ENCODE measurements around the gene PIK3AP1. TPM values are rescaled to one million over a fixed set of nuclear protein-coding genes. Genes with fewer than 3 reads are reported as not detected.

PIK3AP1 gene
- total RNA-seq, 1 donor from 2014 or later: 5.4 TPM

DNA sequence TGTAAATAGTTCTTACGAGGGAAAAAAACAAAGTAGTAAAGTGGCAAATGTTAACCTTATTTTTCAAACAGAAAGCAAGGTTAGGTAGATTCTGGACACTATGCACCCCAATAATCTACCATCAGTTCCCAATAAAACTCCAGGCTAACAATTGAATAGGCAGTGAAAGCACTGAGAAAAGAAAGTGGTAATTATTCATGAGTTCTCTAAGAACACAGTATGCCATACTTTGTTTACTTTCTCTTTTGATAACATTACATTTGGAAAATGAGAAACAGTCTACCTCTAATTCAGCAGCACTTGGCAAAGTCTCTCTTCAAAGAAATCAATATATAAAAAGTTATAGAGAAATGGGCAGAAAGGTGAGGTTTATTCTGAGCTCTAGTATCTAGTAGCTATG lies 151.9 kb downstream of the PIK3AP1 start:
- no peaks in the 10 kb centered on the region for H3K27me3 ChIP-seq (ENCODE audit: low read depth)
- DNase-seq: no peak
- H3K9me3 ChIP-seq (replicated peaks): no peaks in the 10 kb centered on the region
- no peak overlapping the region for H3K27ac ChIP-seq (replicated peaks)
- peaks cover 69% of the 10 kb centered on the region for H3K4me1 ChIP-seq
- intact Hi-C loops (cut with micrococcal nuclease): no loop called here
- peaks cover 8% of the 10 kb centered on the region for H3K36me3 ChIP-seq
- TF ChIP-seq, protein P1, sequence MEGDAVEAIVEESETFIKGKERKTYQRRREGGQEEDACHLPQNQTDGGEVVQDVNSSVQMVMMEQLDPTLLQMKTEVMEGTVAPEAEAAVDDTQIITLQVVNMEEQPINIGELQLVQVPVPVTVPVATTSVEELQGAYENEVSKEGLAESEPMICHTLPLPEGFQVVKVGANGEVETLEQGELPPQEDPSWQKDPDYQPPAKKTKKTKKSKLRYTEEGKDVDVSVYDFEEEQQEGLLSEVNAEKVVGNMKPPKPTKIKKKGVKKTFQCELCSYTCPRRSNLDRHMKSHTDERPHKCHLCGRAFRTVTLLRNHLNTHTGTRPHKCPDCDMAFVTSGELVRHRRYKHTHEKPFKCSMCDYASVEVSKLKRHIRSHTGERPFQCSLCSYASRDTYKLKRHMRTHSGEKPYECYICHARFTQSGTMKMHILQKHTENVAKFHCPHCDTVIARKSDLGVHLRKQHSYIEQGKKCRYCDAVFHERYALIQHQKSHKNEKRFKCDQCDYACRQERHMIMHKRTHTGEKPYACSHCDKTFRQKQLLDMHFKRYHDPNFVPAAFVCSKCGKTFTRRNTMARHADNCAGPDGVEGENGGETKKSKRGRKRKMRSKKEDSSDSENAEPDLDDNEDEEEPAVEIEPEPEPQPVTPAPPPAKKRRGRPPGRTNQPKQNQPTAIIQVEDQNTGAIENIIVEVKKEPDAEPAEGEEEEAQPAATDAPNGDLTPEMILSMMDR (IDR thresholded peaks at IDR 0.05; ENCODE audit: borderline replicate concordance): no peak
- H3K4me3 ChIP-seq: no peak overlapping the region

DNA sequence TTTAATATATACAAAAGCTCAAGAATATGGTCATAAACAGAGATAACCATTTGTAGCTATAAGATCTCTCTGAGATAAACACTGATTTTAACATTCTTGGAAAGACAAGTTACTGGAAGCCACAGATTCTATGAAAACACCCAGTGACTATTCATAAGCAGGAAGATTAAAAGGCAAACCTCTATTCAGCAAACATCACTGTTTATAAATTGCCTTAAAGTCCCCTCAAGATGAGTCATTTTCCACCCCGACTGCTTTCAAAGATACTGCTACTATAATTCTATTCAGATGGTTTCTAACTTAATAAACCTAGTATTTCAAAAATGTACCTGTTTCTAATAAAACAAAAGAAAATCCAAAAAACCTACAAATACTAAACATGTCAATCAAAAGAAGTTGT lies 154.5 kb downstream of the PIK3AP1 start:
- DNase-seq: no peak
- peaks cover 17% of the 10 kb centered on the region for H3K36me3 ChIP-seq
- peaks cover 54% of the 10 kb centered on the region for H3K4me1 ChIP-seq
- intact Hi-C loops (cut with micrococcal nuclease): no loop called here
- no peaks in the 10 kb centered on the region for H3K27me3 ChIP-seq (ENCODE audit: low read depth)
- TF ChIP-seq, protein P1 (IDR thresholded peaks at IDR 0.05; ENCODE audit: borderline replicate concordance): no peak
- H3K27ac ChIP-seq (replicated peaks): no peak overlapping the region
- no peaks in the 10 kb centered on the region for H3K9me3 ChIP-seq (replicated peaks)
- no peak overlapping the region for H3K4me3 ChIP-seq

DNA sequence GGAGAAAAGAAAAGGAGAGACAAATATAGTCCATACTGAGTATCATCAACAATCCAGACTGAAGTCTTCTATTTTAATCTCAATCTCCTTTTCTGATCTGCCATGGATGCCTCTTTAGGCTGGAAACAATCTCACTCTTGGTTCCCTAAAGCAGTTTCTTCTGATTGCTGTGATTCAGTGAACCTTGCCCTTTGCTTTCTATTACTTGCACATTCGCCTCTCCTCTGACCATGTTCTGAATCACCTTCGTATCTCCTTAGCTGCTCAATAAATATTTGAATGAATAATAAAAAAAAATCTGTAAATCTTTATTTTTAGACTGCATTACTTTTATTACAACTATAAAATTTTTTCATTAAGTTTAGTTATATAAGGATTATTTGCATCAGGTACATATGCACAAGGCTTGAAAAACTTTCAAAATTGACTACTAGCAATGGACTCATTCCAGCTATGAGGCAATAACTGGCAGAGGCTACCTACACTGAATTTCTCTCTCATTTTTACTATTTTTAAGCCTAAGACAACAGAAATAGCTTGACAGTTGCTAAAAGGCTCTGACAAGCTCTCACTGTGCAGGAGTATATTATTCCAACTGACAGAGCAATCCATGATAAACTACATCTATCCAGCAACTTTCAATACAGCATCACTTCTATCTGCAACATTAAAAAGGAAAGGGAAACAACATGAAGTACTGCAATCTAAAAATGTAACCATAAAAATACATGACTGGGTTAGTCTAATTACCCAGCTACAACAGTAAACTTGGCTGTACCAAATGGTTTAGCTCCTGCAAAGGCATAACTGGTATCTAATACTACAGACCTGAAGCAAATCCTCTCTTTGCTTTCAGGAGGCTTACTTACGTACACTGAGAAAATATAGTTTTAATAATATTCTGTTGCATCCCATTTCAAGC lies 159.1 kb downstream of the PIK3AP1 start:
- Histone ChIP-seq H3K9me3 (replicated peaks) (no peaks in the 10 kb centered on the region), H3K27ac (replicated peaks) (no peak overlapping the region), H3K4me3 (no peak overlapping the region), H3K4me1 (peaks cover 24% of the 10 kb centered on the region), H3K27me3 (ENCODE audit: low read depth) (no peaks in the 10 kb centered on the region), H3K36me3 (peaks cover 45% of the 10 kb centered on the region)
- intact Hi-C loops (cut with micrococcal nuclease): no loop called here
- DNase-seq: no peak
- TF ChIP-seq, protein P1 (IDR thresholded peaks at IDR 0.05; ENCODE audit: borderline replicate concordance): no peak

DNA sequence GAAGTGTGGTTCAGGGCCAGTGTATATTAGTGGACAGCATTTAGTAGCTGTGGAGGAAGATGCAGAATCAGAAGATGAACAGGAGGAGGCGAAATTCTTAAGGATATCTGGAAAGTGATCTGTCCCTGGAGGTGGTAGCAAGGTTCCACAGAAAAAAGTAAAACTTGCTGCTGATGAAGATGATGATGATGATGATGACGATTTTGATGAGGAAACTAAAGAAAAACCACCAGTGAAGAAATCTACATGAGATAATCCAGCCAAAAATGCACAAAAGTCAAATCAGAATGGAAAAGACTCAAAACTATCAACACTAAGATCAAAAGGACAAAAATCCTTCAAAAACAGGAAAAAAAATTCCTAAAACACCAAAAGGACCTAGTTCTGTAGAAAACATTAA lies 159.8 kb downstream of the PIK3AP1 start:
- no peak overlapping the region for H3K4me3 ChIP-seq
- peaks cover 45% of the 10 kb centered on the region for H3K36me3 ChIP-seq
- TF ChIP-seq, protein P1 (IDR thresholded peaks at IDR 0.05; ENCODE audit: borderline replicate concordance): no peak
- H3K4me1 ChIP-seq: peaks cover 18% of the 10 kb centered on the region
- H3K9me3 ChIP-seq (replicated peaks): no peaks in the 10 kb centered on the region
- DNase-seq: no peak
- no peak overlapping the region for H3K27ac ChIP-seq (replicated peaks)
- H3K27me3 ChIP-seq (ENCODE audit: low read depth): no peaks in the 10 kb centered on the region
- intact Hi-C loops (cut with micrococcal nuclease): no loop called here

DNA sequence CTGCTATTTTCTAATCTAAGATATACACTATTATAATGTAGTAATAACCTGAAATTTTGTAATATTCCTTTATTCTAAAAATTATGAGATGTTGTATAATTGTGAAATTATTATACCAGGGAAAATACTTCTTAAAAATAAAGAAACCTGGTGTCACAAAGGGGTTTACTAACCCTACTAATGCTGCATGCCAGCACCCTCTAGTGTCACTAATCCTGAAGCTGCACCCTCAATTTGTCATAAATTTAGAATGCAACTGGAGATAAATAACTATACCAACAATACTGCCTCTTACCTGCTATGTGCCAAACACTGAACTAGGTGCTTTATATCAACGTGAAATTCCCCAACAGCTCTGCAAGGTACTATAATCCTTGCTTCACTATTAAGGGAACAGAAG lies 164.3 kb downstream of the PIK3AP1 start:
- no peak for DNase-seq
- Histone ChIP-seq H3K4me1 (peaks cover 9% of the 10 kb centered on the region), H3K9me3 (replicated peaks) (no peaks in the 10 kb centered on the region), H3K36me3 (peaks cover 62% of the 10 kb centered on the region), H3K27me3 (ENCODE audit: low read depth) (no peaks in the 10 kb centered on the region), H3K4me3 (no peak overlapping the region), H3K27ac (replicated peaks) (no peak overlapping the region)
- intact Hi-C loops (cut with micrococcal nuclease): no loop called here
- TF ChIP-seq, protein P1 (IDR thresholded peaks at IDR 0.05; ENCODE audit: borderline replicate concordance): peak; percentile 63
